Hindlimb muscle (tissue), 1 donor: ENCODE measurements around the gene NADSYN1. TPM values are rescaled to one million over a fixed set of nuclear protein-coding genes. Genes with fewer than 3 reads are reported as not detected.

Experiments
- DNase-seq: peaks from one replicate; pipeline ENCODE4 v3.0.0-alpha.2; 2013
- polyA plus RNA-seq: library from polyadenylated mRNA; unstranded; fragments of 120-200 nt; gene quantifications from one replicate; pipeline ENCODE4 v1.2.1, GENCODE V29; 2013; ENCODE audit not compliant: insufficient read length

NADSYN1 gene
- polyA plus RNA-seq, 1 donor, result 26.4 TPM

DNA sequence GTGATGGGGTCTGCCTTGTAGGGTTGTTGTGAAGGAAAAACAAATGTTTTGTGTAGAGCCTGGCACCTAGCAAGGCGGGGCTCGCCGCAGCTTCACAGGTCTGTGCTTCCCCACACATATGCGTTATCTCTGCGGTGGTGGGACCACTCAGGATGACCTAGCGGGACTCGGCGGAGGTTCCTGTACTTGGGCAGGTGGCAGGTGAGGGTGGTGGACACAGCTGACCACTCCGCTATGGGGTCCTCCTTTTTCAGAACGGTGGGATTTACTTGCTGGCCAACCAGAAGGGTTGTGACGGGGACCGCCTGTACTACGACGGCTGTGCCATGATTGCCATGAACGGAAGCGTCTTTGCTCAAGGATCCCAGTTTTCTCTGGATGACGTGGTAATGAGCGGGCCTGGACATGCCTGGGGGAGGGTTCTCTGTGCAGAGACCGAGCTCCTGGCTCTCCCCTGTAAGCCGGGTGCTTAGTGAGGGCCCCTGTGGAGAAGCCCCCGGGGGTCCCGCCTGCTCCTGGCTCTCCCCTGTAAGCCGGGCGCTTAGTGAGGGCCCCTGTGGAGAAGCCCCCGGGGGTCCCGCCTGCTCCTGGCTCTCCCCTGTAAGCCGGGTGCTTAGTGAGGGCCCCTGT is 21.3 kb downstream of the NADSYN1 start:
- no peak for DNase-seq

DNA sequence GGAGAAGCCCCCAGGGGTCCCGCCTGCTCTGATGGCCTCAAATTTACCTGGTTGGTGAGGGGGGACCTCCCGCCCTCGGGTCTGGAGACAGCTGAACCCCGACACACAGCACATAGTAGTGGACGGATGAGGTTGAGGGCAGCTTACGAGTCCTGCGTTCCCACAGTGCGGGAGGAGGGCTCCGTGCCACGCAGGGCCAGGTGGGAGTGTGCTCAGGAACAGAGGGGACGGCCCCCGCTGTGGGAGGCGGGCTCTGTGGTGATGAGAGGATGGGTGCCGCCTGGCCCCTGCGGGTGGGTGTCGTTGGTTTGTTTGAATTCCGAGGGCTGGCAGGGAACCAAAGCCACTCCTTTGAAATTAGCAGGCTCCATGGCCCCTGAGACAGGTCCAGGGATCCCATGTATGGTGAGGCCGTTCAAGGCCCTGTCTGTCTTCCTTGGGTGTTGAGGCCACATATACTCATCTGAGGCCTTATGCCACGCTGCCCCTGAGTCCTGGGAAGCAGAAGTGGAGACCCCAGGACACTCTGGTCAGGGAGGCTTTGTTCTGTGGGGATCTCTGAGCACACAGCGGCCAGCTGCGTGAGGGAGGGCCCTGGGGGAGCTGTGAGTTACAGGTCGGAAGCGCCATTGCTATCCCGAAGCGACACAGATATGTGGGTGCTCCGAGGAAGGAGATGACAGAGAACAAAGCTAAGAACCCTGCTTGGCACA is 21.9 kb downstream of the NADSYN1 start:
- no peak for DNase-seq

DNA sequence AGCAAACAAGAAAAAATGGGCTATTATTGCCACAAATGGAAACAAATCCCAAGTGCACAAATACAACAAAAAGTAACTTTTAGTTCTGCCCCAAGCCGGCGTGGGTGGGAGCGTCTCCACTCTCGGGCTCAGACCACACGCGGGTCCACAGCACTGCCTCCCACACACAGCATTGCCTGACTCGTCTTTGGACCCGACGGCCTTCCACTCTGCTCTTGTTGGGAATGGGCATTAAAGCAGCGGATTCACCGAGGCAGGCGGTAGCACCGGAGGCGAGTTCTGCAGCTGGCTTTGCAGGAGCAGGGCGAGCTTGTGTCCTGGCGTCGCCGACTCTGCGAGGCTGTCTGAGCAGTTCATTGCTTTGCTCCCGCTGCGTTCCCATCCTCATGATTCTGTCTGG is 23.0 kb downstream of the NADSYN1 start:
- DNase-seq, result no peak

DNA sequence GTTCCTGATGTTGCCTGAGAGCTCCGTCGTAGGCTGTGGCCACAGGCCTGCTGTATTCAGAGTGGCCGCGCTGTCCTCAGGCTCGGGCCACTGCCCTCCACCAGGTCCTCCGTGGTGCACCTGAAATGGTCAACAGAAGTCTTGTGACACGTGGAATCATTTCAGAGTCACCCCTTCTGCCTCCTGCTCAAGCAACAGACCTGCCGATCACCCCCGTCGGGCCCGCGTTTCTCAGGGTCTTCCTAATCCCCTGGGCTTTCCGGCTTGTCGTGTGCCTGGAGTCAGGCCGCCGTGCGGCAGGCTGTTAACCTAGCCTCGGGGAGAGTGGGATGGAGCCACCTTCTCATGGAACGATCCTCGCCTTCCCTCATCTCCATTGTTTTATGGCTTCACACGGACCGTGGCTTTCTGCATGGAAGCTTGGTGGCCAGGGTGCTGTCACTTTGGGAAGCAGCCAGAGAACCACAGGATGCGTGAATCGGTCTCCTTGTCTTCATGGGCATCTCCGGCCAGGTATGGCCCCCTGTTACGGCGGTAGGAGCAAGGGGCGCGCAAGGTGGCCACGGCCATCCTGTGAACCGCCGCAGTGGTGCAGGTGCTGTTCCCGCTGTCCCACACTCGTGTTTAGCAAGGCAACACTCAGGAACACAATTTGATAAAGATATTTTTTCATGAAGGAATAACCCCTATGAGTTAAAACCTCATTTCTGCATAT is 24.1 kb downstream of the NADSYN1 start:
- DNase-seq, result no peak

DNA sequence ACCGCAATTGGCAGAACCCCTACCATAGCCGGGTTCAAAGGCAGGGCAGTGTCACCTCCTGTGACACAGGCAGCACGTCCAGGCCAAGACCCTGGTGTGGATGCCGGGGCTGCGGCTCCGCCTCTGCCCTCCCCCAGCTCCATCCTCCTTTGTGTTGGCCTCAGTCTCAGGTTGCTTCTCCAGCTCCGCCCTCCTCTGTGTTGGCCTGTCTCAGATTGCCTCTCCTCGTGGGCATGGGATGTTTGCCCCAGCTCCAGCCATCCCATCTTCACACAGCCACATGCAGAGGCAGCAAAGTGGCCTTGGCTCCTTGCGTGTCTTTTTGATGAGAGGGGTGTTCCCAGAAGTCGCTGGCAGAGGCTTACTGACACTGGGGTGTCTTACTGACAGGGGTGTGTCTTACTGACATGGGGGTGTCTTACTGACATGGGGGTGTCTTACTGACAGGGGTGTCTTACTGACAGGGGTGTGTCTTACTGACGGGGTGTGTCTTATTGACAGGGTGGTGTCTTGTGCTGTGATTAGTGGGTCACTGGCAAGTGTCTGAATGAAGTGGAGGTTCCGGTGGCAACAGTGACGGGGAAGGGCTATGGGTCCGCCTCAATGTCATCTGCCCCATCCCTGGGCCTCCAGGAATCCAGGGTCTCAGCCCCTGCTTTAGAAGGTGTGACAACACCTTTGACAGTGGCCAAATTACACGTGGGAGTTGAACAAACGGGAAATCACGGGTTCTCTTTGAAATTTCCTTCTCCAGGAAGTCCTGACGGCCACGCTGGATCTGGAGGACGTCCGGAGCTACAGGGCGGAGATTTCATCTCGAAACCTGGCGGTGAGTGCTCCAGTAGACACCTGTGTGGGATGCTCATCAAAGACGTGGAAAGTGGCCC is 24.9 kb downstream of the NADSYN1 start:
- no peak for DNase-seq

DNA sequence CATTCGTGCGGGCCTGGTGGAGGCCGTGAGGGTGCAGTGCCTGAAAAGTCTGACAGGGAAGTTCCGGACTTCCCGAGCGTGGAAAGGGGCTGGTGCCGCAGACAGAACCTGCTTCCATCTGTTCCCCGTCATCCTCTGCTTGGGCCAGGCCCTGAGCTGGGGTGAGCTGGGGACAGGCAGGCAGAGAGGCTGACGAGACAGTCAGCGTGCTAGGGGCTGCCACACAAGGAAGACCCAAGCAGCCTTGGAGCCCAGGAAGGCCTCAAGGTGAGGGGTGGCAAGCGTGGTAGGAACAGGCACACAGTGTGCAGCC is 25.5 kb downstream of the NADSYN1 start:
- no peak for DNase-seq

DNA sequence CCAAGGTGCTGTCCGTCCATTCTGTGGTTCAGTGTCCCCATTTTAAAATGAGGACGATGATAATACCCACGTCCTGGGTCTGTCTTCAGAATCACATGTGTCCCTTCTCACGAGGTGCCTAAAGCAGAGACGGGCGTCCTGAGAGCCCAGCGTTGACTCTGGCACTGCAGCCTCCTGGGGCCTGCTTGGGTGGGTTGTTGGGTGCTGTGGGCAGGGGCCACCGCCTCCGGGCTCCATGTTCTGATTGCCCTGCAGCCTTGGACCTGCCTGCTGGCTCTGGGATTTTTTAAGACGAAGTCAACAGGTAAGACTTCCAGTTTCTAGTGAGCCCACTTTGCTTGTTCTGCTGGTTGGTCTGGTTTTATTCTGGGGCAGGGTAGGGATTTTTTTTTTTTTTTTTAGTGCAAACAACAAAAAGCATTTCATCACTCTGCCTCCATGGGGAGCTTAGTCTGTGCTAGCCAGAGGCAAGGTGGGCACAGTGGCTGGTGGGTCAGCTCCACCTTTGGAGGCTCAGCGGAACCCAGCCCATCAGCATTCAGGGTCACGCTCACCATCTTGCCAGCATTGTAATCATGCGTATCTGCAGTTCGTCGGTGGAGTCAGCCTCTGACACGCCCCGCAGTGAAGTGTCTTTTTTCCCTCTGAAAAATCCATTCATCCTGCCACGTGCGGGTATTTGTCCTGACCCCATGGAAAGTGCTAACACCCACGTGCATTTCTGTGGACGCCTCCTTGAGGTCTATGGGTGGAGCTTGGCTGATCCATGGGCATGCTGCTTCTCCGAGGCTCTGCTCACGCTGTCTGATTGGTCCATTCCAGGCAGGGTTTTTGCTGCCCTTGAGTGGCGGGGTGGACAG is 28.3 kb downstream of the NADSYN1 start:
- DNase-seq, result no peak

DNA sequence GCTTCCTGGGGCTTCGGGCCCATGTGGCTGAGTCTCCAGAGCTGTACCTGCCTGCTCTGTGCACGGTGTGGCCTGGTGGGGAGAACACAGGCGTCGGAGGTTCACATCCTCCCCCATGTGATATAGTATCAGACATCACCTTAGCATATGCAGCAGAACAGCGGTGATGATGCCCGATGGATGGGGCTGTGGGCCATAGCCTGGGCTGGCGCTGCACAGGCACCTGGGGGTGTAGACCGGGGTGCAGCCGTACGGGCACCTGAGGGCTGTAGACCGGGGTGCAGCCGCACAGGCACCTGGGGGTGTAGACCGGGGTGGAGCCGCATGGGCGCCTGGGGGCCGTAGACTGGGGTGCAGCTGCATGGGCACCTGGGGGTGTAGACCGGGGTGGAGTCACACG is 29.2 kb downstream of the NADSYN1 start:
- DNase-seq, result no peak

DNA sequence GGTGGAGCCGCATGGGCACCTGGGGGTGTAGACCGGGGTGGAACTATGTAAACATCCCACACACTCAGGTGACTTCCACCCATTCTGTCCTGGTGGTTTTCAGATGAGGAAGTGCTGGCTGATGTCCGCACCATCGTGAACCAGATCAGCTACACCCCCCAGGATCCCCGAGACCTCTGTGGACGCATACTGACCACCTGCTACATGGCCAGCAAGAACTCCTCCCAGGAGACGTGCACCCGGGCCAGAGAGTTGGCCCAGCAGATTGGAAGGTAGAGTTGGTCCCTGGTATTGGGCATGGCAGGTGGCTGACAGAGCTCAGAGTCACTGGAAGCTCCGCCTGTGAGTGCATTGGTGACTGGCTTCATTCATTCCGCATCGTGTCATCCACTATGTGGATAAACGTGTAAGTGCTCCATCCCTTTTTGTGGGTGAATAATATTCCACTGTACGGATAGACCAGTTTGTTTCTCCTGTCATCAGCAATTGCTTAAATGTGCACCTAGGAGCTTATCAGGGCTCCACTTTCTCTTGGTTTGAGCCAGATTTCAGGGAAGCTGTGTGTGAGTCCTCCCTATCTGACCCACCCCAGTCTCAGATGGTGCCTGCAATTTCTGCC is 29.9 kb downstream of the NADSYN1 start:
- DNase-seq, result no peak

DNA sequence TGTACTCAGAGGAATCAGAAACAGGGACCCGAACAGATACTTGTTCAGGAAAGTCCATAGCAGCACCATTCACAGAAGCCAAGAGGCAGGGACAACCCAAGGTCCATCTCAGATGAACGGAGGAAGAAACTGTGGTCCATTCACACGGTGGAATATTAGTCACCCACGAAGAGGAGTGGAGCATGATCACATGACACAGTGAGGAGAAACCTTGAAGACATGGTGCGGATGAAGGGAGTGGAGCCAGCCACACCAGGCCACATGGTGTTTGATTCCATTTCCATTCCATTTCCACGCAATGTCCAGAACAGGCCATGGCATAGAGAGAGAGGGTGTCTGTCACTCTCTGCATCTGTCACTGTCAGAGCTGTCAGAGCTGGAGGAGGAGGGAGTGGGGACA is 30.7 kb downstream of the NADSYN1 start:
- no peak for DNase-seq

DNA sequence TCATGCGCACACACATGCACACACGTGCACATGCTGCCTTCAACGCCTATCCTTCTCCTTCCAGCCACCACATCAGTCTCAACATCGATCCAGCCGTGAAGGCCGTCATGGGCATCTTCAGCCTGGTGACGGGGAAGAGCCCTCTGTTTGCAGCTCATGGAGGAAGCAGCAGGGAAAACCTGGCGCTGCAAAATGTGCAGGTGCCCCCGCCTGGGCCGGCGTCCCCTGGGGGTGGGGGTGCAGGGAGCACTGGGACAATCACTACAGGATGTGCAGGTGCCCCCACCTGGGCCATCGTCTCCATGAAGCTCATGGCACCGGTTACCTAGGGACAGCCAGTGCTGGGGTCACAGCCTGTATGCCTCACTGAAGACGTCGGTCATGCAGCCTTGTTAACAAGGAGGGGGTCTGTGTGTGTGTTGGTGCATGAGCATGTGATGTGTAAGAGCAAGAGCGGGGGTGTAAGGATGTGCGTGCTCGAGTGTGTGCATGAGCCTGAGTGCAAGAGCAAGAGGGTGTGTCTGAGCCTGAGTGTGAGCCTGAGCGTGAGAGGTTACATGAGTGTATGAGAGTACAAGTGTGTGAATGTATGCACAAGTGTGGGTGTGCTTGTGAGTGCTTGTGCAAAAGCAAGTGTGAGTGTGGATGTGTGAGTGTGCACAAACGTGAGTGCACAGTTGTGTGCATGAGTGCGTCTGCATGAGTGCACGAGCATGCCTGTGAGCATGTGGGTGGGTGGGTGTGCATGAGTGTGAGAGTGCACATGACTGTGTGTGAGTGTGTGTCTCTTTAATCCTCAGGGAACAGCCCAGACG is 31.5 kb downstream of the NADSYN1 start:
- DNase-seq, result no peak

DNA sequence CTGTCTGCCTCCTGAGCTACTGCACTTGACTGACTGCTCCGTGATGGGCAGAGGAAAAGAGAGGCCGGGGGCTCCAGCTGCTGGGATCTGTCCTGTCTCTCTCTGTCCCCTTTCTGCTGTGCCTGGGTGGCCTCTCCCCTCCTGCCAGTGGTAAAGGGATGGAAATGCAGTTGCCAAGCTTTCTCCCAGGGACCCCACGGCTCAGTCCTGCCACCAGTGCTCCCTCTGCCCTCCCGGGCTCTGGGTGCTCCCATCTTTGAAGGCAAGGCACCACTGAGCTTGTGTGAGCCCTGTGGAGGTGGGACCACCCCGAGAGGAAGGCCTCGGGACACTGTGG is 32.0 kb downstream of the NADSYN1 start:
- no peak for DNase-seq

DNA sequence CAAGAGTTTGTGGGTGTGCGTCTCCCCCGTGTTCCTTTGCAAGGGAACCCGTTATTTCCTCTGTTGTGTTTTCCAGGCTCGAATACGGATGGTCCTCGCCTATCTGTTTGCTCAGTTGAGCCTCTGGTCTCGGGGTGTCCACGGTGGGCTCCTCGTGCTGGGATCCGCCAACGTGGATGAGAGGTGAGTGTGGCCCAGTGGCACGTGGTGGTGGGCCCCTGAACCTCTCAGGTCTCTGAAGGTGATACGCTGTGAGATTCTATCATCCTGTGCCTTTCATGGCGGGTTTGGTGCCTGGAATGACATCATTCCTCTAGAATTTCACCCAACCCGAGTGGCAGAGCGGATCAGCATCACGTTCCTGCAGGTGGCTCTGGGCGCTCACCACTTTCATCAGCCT is 32.5 kb downstream of the NADSYN1 start:
- no peak for DNase-seq

DNA sequence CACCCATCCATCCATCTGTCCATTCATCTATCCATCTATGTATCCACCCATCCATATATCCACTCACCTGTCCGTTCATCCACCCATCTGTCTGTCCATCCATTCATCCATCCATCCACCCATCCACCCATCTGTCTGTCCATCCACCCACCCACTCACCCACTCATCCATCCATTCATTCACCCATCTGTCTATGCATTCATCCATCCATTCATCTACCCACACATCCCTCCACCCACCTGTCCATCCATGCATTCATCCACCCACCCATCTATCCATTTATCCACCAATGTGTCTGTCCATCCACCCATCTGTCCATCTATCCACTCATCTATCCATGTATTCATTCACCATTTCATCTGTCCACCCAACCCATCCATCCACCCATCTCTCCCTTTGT is 33.3 kb downstream of the NADSYN1 start:
- DNase-seq, result no peak

DNA sequence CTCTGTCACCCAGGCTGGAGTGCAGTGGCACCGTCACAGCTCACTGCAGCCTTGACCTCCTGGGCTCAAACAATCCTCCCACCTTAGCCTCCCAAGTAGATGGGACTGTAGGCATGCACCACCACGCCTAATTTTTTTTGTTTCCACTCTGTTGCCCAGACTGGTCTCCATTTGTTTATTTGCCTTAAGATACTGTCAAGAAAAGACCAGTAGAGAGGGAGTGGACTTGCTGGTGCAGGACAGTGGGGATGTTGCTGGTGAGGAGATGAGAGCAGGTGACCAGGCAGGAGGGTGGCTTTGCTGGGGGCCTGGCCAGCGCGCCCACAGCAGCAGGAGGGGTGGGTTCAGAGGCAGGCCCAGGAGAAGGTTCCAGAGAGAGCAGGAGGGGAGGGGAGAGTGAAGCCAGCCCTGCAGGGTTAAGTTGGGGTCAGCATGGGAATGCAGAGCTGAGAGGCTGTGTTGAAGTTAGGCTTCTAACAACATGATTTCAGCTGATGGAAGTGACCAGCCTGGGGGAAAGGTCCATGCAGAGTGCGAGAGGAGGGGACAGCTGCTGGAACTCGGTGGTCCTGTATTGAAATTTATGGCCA is 35.8 kb downstream of the NADSYN1 start:
- no peak for DNase-seq

DNA sequence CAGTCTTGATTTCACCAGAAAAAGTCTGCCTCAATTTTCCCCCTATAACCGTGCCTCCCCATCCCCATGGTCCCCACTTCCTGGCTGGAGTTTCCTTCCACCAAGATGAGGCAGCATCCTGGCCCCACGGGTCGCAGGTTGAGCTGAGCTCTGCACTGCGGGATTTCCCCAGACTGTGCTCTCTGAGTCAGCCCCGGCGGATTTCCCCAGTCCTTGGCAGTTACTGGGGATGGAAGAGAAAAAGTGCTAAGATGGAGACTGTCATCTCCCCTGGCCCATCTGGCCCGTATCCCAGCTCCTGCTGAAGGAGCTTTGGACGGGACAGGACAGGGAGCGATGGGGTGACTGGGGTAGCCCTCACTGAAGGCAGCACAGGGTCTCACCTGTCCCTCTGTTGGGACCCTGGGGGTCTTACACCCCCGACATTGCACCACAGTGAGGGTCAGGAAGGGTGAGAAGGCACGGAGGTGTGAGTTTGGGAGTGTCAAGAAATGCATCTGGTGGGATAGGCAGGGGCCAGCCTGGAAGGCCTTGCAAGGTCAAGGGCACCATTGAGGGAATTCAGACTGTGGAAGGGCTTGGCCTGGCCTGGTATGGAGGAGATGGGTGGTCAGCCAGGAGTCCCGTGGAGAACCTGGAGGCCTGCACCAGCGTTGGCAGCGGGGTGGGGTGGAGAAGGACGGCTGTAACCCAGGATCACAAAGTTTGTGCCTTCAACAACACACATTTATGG is 36.5 kb downstream of the NADSYN1 start:
- no peak for DNase-seq

DNA sequence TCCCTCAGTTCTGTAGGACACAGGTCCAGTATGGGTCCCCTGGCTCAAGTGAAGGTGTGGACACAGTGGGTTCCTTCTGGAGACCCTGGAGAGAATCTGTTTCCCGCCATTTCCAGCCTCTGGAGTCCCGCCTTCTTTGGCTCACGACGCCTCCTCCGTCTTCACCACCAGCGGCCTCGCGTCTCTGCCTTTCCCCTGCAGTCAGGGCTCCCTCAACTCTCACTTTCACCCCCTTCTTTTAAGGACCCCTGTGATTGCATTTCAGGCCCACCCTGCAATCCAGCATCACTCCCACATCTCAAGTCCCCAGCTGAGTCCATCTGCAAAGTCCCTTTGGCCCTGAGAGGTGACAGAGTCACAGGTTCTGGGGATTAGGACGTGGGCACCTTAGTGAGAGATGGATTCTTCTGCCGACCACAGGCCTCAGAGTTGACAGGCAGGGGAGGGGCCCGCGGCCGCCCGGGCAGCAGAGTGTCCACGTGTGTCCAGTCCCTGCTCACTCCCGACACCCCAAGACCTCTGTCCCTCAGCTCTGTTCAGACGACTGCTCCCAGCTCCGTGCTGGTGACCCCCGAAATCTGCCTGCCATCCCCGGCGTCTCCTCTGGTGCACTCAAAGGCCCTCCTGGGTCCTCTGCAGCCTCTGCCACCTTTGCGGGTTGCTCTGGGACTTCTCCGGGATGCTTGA is 37.2 kb downstream of the NADSYN1 start:
- no peak for DNase-seq

DNA sequence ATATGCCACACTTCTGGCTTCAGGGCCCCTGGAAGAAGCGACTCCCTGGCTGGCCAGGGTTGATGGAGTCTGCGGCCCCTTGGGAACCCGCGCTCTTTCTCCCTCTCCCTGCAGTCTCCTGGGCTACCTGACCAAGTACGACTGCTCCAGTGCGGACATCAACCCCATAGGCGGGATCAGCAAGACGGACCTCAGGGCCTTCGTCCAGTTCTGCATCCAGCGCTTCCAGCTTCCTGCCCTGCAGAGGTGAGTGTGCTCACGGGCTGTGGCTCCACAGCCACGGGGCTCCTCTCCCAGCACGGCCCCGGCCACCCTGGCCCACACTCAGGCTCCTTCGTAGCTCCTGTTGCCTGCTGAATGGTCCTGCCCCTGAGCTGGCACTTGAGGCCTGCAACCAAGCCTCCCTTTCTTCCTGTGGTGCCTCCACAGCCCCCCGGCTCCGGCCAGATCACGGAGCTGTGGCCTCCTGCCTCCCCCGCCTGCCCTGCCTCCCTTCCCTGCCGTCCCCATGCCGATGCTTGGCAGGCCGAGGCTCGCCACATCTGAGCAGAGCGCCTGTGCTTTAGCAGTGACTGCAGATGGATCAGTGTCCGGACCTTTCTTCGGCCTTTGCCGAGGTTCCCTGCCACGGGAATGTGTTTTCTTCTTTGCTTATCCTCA is 37.9 kb downstream of the NADSYN1 start:
- DNase-seq, result no peak

DNA sequence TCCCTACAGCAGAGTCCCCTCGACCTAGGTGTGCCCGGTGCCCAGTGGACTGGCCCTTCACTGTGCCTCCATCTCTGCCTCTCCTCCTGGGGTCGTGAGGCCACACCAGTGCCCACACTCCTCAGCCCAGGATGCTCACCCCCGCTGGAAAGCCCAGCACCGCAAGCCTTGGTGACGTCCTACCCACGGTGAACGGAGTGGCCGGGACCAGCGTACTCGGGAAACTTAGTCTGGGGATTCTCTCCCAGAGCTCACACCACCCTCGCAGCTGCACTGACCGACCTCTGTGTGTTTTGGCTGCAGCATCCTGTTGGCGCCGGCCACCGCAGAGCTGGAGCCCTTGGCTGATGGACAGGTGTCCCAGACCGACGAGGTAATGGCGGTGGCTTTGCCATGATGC is 38.5 kb downstream of the NADSYN1 start:
- DNase-seq, result no peak
